Activated T-cell treated with anti-CD3 and anti-CD28 coated beads for 4 hours (primary cell): Measurements from ENCODE around the gene CCDC178.
"Not testable (repeated sequence)": the region's sequence is repeated elsewhere in the genome, so short reads cannot be mapped to it uniquely, and the experiment has no call there.

Source experiments
- DNase-seq: peaks from one replicate; pipeline ENCODE4 v3.0.0-alpha.2; 2020

Gene CCDC178

DNA sequence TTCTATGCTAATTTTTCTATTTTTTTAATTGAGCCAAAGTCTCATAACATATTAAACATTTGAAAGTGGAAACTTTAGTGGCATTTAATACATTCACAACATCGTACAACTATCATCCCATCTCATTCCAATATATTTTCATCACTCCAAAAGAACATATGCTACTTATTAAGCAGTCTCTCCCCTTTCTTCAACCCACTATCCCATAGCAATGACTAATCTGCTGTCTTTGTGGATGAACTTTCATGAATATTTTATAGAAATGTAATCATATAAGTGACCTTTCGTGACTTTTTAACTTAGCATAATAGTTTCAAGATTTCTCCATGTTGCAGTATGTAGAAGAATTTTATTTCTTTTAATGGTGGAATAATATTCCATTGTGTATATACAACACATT lies 90.3 kb downstream of the CCDC178 start:
- DNase-seq: no peak

DNA sequence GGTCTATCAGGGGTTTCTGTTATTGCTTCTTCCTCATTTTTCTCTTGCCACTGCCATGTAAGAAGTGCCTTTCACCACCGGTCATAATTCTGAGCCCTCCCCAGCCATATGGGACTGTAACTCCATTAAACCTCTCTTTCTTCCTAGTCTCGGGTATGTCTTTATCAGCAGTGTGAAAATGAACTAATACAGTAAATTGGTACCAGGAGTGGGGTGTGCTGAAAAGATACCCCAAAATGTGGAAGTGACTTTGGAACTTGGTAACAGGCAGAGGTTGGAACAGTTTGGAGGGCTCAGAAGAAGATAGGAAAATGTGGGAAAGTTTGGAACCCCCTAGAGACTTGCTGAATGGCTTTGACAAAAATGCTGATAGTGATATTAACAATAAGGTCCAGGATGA lies 100.8 kb downstream of the CCDC178 start:
- DNase-seq: not testable (repeated sequence)

DNA sequence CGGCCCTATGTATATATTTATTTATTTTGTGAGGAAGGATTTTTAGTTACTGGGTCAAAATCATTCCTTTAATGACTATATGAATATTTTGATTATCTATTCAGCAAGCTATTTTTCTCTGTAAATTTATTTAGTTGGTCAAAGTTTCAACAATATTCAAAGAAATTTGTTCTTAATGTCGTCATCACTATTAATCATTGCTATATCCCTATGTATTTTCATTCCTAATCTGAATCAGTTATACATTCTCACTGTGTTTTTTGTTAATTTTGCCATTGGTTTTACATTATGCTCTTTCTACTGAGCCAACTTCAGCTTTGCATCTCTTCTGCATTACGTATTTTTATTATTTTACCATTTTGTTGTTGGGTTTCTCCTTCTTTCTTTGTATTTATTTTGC lies 105.7 kb downstream of the CCDC178 start:
- no peak for DNase-seq

DNA sequence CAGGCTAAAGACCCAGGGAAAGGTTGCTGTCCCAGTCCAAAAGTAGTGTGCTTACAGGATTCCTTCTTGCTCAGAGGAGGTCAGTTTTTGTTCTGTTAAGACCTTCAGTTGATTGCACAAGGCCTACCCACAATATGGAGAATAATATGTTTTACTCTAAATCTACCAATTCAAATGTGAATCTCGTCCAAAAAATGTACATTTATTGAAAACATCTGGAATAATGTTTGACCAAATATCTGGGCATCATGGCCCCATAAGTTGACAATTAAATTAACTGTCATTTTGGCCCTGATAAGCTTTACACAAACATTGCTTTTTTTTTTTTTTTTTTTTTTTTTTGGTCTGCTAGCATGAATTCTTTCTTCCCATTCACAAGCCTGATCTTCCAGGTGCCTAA lies 109.8 kb downstream of the CCDC178 start:
- no peak for DNase-seq

DNA sequence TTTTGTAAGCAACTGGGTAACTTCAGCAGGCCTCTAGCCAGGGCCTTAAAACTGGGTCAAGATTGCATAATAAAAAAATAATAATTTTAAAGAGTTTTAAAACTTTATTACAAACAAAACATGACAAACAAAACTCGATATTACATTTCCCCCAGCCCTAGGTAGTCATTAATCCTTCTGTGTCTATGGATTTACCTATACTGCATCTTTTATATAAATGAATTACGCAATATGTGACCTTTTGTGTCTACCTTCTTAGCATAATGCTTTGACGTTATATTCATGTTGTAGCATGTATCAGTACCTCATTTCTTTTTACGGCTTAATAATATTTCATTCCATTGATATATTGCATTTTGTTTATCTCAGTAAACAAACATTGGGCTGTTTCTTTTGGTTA lies 113.5 kb downstream of the CCDC178 start:
- no peak for DNase-seq

DNA sequence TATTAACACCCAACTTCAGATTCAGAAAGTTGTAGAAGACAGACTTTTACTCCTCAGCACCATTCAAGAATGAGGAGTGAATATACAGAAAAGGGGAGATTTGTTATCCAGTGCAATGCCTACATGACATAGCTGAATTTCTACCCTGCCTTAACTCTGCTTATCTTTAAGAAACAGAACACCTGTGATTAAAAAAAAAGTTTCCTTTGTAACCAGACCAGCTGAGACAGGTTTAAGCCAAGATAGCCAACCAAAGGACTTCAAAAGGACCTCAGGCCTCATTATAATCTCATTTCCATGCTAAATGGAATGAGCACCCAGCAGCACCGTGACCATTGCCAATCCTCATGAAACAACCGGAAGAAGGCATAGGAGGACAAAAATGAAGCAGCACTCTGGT lies 122.9 kb downstream of the CCDC178 start:
- DNase-seq: no peak

DNA sequence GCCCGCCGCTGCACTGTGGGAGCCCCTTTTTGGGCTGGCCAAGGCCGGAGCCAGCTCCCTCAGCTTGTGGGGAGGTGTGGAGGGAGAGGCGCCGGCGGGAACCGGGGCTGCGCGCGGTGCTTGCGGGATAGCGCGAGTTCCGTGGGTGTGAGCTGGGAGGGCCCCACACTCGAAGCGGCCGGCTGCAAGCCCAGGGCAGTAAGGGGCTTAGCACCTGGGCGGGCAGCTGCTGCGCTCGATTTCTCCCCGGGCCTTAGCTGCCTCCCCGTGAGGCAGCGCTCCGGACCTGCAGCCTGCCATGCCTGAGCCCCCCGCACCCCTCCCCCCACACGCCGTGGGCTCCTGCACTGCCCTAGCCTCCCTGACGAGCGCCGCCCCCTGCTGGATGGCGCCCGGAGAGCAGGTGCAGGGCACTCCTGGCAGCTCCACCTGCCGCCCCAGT lies 124.4 kb downstream of the CCDC178 start:
- DNase-seq: no peak

DNA sequence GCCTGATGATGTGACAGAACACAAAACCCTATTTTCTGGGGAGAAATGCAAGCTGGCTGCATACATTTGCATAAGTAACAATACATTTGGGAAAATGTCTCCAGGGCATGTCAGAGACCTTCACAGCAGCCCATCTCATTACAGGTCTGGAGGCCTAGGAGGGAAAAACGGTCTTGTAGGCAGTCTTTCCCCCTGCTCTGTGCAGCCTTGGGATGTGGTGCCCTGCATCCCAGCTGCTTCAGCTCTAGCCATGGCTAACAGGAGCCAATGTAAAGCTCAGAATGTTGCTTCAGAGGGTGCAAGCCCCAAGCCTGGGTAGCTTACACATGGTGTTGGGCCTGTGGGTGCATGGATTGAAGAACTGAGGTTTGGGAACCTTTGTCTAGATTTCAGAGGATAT lies 133.0 kb downstream of the CCDC178 start:
- no peak for DNase-seq

DNA sequence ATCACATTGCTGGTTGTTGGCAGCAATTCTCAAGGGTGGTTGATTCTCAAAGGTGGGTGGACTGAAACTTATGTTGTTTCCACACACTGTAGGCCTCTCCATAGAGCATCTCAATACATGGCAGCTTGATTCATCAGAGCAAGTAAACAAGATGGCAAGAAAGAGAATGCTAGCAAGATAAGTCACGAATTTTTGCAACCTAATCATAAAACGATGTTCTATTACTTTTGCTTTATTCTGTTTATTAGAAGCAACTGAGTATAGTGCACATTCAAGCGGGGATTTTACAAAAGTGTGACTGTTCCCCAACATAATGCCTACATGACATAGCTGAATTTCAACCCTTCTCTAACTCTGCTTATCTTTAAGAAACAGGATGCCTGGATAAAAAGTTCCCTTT lies 136.2 kb downstream of the CCDC178 start:
- no peak for DNase-seq

DNA sequence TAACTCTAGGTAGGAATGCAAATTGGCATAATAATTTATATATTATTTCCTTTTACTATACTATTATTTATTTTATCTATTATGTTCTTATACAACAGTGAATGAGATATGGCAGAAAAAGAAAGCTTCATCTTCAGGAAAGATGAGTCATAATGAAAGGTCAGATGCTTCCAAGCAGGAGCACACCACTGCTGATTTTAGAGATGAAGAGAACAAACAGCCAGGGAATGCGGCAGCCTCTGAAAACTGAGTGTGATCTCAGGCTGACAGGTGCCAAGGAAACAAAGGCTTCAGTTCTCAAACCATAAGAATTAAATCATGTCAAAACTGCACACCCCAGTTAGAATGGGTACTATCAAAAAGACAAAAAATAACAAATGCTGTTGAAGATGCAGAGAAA lies 149.0 kb downstream of the CCDC178 start:
- DNase-seq: no peak

DNA sequence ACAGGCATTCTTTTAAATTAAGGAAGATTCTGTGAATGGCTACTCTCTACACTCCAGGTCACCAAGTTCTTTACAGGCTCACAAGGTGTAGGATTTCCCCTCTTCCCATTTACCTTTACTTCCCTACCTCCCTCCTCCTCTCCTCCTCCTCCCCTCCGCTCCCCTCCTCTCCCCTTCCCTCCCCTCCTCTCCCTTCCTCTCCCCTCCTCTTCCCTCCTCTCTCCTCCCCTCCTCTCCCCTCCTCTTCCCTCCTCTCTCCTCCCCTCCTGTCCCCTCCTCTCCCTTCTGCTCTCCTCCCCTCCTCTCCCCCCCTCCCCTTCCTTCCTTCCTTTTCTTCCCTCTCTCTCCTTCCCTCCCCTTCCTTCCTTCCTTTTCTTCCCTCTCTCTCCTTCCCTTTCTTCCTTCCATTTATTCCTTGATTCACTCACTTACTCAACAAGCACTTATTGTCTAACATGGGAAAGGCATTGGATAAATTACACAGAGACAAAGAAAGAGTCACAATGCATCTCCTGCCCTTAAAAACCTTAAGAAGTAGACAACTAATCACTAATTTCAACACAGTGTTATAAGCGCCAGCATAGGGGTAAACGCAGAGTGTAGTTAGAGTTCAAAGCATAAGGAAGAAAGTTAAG lies 152.3 kb downstream of the CCDC178 start:
- no peak for DNase-seq

DNA sequence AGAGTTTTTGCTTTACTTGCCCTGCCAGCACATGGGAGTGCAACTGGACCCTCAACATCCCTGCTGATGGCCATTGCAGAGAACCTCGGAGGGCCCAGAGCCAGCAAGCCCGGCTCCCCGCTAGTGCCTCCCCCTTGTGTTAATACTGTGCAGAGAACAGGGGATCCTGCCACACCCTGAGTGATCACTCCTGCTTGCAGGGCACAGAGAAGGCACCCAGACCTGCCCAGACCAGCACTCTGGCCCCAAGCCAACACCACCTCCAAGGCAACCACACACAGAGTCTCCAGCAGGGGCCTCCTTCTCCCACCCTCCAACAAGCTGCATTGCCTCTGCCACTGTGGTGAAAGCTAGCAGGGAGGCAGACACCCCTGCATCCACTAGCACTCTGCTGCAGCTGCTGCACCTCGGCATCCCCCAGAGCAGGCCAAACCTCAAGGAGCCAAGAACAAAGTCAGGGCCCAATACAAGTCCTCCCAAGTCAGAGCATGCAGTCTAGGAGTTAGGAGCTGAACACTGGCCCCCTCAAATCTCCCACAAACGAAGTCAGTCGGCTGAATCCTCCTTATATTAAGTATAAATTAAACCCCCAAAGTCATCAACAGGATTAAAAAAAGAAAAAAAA lies 157.7 kb downstream of the CCDC178 start:
- DNase-seq: no peak

DNA sequence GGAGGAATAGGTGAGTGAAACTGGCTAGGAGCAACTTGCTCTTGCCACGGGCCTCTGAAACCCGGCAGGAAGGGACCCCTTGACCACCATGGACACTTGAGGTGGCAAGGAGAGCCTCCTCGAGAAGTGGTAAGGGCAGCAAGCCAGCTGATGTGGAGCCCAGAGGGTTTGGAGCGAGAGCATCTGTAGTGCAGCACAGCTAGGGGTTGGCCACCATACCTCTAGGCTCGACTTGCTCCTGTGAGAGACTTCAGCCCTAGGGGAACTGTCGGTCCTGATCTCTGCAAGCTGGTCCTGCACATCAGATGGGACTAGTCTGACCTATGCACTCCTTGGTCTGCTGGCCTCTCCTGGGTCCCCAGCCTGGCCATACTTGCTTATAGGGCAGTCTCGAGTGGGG lies 158.4 kb downstream of the CCDC178 start:
- no peak for DNase-seq

DNA sequence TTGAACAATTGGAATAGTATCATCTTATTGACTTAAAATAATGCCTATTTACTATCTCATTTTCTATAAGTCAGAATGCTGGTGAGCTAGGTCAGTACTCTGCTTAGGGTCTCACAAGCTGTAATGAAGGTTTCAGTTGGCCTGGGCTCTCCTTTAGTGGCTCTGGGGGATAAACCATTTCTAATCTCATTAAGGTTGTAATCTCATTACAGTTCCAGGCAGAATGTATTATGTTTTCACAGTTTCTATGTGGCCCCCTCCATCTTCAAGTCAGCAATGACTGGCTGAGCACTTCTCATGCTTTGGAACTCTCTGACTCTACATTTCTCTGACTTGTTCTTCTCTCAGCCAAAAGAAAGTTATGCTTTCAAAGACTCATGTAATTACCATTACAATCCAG lies 163.1 kb downstream of the CCDC178 start:
- DNase-seq: no peak

DNA sequence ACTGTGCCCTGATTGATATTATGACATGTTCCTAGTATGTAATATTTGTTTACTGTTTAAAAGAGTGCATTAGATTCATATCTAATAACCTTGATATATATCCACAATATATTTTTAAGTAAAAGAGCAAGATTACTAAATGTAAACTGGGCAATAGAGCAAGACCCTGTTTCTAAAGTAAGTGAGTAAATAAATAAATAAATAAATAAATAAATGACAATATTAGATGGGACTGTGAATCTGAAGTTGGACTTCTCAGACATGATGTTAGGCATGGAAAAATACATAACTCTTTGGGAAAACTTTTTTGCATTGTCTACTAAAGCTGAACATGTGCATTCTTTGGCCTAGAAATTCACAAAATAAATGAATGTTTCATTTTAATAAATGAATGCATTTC lies 164.7 kb downstream of the CCDC178 start:
- no peak for DNase-seq

DNA sequence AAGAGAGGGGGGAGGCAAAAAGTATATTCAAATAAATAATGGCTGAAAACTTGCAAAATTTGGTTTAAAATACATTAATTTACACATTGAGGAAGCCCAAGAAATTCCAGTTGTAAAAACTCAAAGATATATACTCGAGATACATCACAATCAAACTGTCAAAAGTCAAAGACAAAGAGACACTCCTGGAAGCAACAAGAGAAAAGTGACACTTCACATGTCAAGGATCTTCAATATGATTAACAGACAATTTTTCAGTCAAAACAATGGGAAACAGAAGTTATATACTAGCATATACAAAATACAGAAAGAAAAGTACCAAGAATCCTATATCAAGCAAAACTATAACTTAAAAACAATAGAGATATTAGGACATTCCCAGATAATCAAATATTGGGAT lies 170.2 kb downstream of the CCDC178 start:
- no peak for DNase-seq

DNA sequence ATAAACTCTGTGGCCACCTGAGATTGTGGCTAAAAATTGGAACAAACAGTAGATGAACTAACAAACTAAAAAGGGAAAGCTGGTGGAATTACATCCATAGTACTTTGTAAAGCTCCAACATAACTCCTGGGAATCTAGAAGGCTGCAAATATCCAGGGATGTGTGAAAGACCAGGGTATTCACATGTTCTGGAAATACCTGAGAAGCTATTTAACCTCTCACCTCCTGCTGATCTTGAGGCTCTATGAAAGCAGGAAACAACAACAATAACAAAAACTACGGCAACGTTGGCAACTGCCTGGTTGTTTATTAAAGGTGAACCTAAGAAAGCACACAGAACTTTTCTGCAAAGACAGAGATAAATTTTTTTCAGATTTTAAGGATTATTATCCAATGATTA lies 171.3 kb downstream of the CCDC178 start:
- no peak for DNase-seq

DNA sequence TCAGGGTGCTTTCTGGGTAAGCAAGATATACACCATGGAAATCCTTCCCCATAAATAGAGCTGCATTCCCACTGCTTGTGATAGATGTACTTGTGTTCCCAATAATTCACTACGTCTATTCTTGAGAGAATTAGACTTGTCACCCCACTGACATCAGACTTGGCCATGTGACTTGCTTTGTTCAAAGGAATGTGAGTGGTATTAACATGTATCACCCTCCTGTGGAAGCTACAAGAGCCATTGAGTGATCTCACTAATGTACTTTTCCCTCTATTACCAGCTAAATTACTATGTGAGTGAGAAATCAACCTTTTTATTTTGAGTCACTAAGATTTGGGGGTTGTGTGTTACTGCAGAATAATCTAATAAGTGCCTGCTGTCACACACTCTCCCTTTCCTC lies 176.0 kb downstream of the CCDC178 start:
- no peak for DNase-seq

DNA sequence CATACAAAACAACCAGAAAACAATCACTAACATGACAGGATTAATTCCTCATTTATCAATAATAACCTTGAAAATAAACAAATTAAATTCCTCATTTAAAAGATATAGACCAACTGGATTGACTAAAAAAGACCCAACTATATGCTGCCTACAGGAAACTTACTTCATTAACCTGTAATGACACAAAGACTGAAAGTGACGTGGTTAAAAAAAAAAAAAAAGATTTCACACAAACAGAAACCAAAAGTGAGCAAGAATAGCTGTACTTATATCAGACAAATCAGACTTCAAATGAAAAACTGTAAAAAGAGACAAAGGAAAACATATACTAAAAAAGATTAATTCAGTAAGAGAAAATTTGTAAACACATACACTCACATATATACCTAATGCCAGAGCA lies 201.2 kb downstream of the CCDC178 start:
- DNase-seq: no peak

DNA sequence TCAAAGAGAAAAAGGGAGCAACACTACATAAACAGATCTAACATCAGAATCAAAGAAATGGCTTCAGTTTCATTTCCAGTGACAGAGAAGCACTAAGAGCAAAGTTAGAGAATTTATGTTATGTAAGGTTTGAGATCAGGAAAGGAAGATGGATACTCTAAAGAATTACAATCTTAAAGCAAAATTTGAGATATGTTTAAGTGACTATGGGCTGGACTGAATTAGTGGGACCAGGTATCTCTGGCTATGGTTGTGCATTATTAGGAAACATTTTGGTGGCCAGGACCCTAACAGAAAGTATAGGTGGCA lies 208.2 kb downstream of the CCDC178 start:
- DNase-seq: no peak

DNA sequence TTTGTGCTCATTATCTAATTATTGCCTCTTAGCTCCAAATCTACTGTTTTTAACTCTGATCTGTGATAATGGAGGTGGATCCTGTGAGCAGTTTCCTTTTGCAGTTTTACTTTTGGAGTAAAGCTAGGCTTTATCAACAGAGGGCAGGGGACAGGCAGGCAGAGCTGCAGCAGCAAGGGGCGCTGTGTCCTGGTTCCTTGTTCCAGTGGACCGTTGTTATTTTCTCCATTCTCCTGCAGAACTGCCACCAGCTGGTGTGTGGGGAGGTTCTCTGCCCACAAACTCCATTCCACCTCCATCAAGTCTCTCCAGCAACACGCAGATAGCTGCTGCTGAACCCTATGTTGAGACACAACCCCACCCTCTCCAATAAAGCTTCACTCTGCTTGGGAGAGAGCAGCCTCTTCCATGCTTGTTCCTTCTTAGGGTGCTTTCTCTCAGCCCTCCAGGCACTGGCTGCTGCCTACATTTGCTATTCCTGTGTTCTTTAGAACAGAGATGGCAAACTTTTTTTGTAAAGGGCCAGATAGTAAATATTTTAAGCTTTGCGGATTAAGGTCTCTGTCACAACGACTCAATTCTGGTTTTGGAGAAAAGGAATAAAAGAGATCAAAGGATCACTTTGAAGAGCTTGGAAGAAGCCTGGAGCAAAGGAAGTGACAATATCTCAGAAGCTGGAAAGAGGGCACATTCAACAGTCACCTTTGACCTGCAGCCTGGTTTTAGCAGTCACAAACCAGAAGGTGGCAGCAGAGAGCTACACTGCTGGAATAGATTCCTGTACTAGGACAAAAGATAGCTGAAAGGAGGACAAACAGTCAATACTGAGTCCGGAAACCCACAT lies 208.8 kb downstream of the CCDC178 start:
- DNase-seq: peak; percentile 11

DNA sequence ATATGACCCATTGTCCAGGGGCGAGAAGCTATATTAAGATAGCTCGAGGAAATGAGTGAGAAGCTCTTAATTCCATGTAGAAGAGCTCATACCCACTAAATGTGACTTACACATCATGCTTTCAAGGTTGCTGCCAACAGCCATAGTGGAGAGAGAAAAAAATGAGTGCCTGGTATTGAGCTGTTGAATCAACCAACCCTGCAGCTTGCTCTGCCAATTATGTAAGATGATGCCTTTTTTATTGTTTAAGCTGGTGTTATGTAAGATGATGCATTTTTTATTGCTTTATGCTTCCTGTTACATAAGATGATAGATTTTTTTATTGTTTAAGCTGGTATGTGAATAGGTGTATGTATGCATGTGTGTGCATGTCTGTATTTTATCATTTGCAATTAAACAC lies 228.2 kb downstream of the CCDC178 start:
- no peak for DNase-seq

DNA sequence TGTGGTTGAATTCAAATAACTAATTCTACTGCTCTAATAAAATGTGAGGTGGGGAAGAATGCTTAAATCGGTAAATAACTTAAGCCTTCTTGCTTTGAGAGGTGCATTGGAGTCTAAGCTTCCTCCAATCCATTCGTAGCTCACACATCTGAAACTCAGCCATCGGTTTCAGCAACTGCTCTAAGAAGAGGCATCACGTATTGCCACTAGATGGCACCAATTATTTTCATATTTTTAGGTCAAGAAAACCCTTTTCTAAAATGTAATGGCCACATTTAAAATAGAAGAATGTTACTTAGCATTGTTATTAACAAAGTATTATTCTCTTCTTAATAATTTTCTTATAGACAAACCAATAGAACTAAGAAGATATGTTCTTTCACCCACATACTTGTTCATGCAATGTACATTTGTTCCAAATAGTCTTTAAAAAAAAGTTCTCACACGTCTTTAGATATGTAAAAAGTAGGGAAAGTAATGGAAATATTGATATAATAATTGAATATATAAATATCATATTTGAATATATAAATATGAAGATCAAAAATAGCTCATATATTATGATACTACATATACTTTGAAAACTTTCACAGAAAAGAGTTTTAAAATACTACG lies 229.8 kb downstream of the CCDC178 start:
- DNase-seq: no peak

DNA sequence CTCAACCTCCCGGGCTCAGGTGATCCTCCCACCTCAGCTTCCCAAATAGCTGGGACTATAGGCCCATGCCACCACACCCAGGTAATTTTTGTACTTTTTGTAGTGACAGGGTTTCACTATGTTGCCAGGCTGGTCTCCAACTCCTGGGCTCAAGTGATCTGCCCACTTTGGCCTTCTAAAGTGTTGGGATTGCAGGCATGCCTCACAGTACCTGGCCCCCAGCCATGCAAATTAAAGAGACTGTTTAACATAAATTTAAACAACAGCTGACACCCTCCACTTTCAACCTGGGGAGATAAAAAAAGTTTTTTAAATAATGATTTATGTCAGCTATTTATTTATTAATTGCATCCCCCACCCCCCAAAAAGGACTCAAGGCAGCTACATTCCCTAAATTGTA lies 234.7 kb downstream of the CCDC178 start:
- DNase-seq: no peak
